ENCODE results near the gene STAT5B.
"Not testable (repeated sequence)": the region's sequence is repeated elsewhere in the genome, so short reads cannot be mapped to it uniquely, and the experiment has no call there.

Gene STAT5B

DNA sequence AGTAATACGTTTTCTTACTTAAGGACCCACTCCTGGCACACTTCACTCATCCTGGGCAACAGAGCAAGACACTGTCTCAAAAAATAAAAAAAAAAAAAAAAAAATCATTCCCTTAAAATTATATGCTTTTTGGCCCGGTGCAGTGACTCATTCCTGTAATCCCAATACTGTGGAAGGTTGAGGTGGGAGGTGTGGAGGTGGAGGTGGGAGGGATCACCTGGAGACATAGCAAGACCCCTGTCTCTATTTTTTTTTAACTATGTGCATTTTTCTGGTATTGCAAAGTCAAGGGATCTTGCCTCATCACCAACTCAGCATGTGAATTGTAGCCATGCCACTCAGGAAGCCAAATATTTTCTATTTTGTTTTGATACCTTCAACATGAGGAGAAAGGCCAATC is 9.7 kb downstream of the STAT5B start:
- no peak for DNase-seq

DNA sequence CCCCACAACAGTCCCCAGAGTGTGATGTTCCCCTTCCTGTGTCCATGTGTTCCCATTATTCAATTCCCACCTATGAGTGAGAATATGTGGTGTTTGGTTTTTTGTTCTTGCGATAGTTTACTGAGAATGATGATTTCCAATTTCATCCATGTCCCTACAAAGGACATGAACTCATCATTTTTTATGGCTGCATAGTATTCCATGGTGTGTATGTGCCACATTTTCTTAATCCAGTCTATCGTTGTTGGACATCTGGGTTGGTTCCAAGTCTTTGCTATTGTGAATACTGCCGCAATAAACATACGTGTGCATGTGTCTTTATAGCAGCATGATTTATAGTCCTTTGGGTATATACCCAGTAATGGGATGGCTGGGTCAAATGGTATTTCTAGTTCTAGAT is 11.8 kb downstream of the STAT5B start:
- DNase-seq: not testable (repeated sequence)

DNA sequence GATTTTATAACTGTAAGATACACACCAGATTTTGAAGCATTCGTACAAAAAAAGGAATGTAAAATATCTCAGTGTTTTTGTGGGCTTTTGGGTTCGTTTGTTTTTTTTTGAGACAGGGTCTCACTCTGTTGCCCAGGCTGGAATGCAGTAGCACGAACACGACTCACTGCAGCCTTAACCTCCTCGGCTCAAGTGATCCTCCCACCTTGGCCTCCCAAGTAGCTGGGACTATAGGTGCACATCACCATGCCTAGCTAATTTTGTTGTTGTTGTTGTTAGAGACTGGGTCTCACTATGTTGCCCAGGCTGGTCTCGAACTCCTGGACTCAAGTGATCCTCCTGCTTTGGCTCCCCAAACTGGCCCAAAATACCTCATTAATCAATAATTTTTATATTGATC is 15.9 kb downstream of the STAT5B start:
- no peak for DNase-seq

GRCh38 chr17:42255445-42255844 is 20.7 kb downstream of the STAT5B start:
- no peak for DNase-seq

DNA sequence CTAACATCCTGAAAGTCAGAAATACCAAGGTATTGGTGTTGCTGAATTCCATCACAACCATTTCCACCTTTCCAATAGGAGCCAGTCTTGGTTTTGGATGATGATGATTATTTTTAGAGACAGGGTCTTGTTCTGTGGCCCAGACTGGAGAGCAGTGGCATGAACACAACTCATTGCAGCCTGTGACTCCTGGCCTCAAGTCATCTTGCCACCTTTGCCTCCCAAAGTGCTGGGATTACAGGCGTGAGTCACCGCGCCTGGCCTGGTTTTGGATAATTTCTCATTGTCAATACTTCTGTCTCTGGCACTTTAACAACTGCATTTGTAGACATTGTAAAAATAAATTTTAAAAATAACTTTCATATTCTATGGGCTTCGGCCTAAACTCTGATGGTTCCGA is 22.6 kb downstream of the STAT5B start:
- peak in 1 of 2 experiments; percentile 48 for DNase-seq

DNA sequence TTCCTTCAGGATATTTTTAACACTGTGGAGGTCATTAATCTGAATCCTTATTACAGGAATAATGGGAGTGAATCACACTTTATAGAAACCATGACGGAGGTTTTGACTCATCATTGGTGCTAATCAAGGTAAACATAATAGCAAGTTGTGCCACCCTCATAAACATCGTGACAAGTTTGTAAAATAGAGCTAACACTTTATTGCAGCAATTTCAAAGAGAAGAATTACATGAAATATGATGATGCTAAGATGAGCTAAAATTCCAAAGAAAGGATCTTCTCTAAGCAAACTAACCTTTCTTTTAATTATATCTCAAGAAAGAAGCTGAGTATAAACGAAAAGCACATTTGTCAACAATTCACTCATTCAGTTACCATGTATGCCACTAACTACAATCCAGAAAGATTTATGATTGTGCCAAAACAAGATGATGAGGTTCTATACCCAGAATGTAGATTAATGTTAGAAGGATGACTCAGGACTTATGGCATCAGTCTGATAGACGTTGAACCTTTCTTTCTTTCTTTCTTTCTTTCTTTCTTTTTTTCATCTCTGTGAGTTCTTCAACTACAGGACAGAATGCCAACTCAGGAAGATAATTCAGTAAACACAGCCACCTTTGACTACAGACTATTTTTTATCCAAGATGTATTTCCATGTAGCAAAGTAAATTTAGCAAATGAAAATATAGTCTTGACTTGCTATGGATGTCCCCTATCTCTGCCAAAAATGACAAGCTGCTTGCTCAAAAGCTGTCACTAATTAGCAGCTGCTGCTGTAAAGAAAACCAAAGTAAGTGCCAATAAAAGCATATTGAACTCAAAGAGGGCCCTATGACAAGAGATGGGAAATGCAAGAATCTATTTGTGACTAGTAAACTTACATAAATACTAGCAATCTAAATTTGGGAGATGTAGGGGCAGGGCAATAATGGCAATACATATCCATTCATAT is 23.3 kb downstream of the STAT5B start:
- peak; percentile 77 to 85 for DNase-seq

DNA sequence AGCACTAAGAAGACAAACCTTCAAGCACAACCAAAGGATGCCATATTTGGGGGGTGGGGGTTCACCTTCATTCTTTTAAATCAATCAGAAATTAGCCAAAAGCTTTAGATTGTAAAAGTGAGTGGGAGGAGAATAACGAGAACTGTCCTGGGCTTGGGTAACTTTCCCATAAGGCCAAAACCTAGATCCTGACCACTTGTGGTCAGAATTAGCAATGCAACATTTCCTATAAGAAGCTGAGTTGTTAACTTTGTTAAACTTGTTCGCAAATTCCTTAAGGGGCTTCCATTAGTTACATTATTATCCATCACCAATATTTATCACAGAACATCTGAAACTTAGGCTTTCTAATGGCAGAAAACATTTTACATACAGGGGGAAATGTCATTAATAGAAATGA is 25.1 kb downstream of the STAT5B start:
- DNase-seq: no peak

DNA sequence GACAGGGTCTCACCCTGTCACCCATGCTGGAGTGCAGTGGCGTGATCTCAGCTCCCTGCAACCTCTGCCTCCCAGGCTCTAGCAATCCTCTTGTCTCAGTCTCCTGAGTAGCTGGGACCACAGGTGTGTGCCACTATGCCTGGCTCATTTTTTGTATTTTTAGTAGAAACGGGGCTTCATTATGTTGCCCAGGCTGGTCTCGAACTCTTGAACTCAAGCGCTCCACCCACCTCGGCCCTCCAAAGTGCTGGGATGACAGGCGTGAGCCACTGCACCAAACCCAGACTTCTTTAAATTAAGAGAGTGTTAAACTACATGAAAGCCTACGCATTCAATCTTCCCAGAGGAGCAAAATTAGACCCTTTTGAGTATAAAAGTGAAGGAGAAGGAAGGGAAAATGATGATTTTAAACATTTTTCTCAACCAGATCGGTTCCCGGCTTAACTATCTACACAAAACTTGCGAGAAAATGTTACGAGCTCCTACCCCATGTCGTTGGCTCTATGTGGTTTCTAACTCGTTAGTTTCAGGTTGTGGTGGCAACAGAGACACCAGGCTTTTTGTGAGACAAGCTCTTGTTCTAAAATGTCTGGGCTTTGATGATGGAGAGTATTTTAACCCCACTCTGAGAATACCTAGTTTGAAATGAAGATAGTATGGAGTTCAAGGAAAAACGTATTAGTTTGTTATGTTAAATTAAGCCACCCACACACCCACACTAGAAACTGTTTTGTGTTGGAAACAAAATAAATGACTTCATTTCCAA is 26.3 kb downstream of the STAT5B start:
- DNase-seq: no peak

DNA sequence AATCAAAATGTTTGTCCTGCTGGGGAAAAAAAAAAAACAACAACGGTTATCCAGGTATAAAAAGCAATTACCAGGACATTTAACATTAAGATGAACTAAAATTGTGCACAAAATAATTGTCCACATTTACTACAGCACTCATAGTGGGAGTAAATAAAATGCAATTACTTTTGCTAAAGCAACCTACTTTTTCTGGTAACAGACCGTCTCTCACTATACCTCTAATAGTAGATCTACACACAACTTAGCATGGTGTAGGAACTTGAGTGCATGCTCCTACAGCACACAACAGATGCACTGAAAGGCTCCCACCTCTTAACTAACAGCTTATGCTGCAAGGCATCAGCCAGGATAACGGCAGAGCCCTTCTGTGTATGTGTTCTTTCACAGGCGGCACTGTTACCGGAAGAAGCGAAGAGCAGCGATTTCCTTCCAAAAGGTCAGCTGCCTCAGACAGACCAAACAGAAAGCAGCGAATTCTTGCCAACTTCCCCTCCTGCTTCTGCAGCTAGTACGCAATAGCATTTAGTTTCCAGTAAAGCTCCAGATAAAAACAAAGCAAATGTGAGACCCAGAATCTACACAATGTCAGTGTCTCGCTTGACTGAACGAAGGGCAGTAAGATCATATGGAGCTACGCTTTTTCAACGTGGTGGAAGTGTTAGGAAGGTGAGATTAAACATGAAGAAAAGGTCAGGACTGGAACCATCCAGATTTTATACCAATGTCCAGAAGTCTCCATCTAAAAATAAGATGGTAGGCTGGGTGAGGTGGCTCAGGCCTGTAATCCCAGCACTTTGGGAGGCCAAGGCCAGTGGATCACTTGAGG is 27.6 kb downstream of the STAT5B start:
- peak; percentile 76 to 88 for DNase-seq

DNA sequence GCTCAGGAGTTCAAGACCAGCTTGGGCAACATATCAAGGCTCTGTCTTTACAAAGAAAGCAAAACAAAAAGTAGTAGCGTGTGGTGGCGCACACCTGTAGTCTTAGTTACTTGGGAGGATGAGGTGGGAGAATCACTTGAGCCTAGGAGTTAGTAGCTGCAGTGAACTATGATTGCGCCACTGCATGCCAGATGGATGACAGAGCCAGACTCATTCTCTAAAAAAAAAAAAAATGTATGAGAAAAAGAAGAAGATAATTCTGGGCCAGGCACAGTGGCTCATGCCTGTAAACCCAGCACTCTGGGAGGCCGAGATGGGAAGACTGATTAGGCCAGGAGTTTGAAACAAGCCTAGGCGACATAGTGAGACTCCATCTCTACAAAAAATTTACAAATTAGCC is 28.5 kb downstream of the STAT5B start:
- DNase-seq: no peak

- DNase-seq: no peak
These were observed 29.7 kb downstream of the STAT5B start for GRCh38 chr17:42246515-42246914.

DNA sequence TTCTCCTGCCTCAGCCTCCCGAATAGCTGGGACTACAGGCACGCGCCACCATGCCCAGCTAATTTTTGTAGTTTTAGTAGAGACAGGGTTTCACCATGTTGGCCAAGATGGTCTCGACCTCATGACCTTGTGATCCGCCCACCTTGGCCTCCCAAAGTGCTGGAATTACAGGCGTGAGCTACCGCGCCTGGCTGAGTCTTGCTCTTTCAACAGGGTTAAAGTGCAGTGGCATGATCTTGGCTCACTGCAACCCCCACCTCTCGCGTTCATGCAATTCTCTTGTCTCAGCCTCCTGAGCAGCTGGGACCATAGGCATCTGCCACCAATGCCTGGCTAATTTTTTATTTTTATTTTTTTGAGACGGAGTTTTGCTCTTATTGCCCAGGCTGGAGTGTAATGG is 31.0 kb downstream of the STAT5B start:
- not testable (repeated sequence) for DNase-seq

- not testable (repeated sequence) for DNase-seq
These were observed 32.1 kb downstream of the STAT5B start for GRCh38 chr17:42244116-42244515.

DNA sequence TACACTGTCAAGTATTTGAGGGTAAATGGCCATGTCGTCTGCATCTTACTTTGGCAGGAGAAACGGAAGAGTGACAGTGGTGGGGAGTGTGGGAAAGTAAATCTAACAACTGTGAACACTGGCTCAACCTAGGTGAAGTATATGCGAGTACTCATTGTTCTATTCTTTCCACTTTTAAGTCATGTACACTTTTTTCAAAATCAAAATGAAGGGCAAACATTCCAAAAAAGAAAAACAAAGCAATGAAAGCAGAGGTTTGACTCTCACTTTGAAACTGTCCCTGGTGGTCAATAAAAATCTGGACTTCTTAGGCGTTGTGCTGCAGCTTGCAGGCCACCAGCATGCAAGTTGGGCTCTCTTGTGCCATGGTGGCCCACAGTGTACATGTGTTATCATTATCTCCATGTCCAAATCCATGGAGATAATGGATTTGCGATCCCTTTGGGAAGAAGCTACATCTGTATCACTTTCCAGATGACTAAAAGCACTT is 32.7 kb downstream of the STAT5B start:
- no peak for DNase-seq

GRCh38 chr17:42241871-42242270 is 34.3 kb downstream of the STAT5B start:
- no peak for DNase-seq

DNA sequence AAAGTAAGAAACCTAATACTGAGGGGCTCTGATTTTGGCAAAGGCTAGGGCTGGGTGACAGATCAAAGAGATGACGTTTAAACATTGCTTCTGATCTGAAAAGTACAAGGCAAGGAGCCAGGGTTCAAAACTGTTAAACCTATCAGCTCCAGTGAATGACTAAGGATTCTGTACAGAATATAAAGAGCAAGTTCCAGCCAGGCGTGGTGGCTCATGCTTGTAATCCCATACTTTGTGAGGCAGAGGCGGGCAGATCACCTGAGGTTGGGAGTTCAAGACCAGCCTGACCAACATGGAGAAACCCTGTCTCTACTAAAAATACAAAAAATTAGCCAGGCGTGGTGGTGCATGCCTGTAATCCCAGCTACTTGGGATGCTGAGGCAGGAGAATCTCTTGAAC is 35.3 kb downstream of the STAT5B start:
- not testable (repeated sequence) for DNase-seq

DNA sequence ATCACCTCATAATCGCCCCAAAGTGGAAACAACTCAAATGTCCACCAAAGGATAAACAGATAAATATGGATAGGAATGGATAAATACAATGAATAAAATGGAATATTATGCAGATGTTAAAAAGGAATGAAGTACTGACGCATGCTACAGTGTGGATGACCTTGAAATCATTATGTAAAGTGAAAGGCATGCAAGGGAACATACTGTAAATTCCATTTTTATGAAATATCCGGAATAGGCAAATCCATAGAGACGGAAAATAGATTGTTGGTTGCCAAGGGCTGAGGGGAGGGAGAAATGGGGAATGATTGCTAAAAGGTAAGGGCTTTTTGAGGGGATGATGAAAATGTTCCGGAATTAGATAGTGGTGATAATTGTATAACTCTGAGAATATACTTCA is 36.0 kb downstream of the STAT5B start:
- DNase-seq: no peak

DNA sequence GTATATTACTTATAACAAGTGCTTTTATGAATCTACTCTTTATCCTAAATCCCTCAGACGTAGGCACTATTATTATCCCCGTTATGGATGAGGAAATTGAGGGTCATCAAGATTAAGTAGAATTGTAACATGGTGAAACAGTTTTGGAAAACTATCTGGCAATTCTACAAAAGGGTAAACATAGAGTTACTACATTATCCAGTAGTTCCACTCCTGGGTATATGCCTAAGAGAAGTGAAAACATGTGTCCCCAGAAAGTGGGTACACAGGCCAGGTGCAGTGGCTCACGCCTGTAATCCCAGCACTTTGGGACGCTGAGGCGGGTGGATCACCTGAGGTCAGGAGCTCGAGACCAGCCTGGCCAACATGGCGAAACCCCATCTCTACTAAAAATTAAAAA is 36.6 kb downstream of the STAT5B start:
- DNase-seq: not testable (repeated sequence)

DNA sequence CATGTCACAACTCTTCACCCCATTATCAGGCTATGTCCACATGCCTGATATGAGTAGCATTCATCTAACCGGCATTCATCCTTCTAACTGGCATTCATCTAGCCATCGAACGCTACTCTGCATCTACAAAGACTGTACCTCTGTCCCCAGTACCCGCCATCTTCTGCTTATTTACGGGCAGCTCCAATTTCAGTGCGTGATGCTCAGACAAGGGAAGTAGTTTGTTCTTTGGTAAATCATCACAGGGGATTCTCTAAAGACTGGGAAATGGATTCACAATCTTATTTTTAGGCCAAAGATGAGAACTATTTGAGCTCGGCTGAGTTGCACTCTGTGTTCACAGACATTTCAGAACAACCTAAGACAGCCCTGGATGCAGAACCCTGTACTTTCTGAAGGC is 39.4 kb downstream of the STAT5B start:
- no peak for DNase-seq

DNA sequence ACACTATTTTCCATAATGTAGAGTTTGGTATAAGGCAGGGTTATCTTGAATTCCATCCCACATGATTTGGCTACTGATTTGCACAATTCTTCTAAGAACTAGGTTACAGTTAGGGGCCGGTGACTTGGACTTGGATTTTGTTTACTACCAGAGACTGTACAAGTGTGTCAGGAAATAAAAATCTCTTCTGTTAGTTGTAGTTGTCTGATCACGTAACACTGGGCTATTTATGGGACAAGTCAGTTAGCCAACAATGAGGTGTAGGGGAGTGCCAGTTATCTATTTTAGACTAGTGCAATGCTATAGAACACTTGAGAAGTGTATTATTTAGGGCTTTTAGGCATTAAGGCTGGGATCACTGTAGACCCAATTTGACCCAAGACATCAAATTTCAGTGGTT is 42.2 kb downstream of the STAT5B start:
- DNase-seq: no peak

DNA sequence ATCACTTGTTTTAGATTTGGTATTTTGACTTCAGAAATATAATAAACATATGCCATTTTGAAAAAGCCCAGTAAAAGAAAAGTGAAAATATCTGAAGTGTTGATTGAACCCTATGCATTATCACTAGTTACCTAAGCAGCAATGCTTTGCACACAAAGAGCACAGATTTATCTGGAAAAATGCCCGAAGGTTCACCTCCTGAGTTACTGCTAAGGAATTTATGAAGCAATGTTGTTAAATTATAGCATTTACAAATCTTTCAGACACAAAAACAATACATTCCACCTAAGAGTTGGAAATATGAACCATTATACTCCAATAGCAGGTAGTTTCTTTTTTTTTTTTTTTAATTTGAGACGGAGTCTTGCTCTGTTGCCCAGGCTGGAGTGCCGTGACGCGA is 43.0 kb downstream of the STAT5B start:
- no peak for DNase-seq

DNA sequence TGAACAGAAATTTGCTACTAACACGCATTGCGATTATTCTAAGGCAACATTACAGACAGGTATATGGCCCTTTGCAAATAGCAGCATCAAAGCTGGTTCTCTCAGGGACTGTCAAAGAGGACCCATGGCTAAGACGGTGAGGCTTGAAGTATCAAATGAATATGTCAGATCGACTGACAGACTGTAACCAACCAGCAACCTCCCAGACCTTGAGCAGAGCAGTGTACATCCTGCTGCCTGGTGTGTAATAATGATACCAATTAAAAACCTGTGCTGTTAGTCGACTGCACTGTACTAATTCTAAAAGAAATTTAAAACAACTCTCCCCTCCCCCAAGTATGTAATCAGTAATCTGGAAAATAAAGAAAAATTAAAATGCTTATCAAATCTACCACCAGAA is 46.0 kb downstream of the STAT5B start:
- DNase-seq: no peak

Measured in NCI-H446 (cell line).